ENCODE results near the gene PRKN. TPM values are rescaled to one million over a fixed set of nuclear protein-coding genes. Genes with fewer than 3 reads are reported as not detected.

PRKN gene
- total RNA-seq, 1 donor from 2014 or later: 4.9 TPM

DNA sequence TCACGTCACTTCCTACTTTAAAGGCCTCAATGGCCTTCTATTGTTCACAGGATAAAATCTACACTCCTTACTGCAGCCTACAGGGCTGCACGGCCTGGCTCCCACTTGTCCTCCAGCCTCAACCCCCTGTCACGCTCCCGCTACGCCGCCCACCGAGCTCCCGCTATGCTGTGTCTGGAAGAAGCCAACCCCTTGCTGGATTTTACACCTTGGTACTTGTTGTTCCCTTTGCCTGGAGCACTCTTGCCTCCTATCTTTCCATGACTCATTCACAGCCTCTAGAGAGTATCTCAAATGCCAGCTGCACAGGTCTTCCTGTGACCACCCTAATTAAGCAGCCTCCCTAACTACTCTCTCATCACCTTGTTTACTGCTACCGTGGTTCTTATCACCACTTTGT lies 259.9 kb downstream of the PRKN start:
- intact Hi-C loops (cut with DNase I): no loop called here

DNA sequence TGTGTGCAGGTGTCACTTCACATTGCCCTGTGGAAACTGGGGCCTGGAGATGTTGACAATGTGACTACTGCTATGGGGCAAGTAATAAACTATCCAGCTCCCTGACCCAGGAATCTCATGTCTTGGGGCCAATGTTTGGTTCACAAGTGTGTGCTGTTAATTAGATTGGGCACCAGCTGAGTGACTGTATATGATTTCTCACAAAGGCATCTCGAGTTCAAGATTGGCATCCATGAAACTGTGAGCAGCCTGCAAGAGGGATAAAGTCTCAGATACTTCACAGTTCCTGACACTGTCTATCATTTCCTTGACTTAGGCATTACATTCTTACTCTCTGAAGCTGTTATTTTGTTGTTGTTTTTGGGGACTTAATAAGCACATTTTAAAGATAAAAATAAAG lies 264.0 kb downstream of the PRKN start:
- Histone ChIP-seq H3K36me3 (no peaks in the 10 kb centered on the region), H3K4me3 (no peak overlapping the region), H3K4me1 (no peaks in the 10 kb centered on the region), H3K9me3 (no peaks in the 10 kb centered on the region), H3K27me3 (no peaks in the 10 kb centered on the region), H3K27ac (no peak overlapping the region)
- DNase-seq (ENCODE audit: extremely low spot score in 2 of 2): no peak
- intact Hi-C loops (cut with DNase I): no loop called here
- TF ChIP-seq POLR2AphosphoS5 (IDR thresholded peaks at IDR 0.05; ENCODE audit: insufficient read depth in 1 of 2, low read depth in 1 of 2) (no peak), POLR2A (IDR thresholded peaks at IDR 0.05) (no peak)
- TF ChIP-seq, protein P1, sequence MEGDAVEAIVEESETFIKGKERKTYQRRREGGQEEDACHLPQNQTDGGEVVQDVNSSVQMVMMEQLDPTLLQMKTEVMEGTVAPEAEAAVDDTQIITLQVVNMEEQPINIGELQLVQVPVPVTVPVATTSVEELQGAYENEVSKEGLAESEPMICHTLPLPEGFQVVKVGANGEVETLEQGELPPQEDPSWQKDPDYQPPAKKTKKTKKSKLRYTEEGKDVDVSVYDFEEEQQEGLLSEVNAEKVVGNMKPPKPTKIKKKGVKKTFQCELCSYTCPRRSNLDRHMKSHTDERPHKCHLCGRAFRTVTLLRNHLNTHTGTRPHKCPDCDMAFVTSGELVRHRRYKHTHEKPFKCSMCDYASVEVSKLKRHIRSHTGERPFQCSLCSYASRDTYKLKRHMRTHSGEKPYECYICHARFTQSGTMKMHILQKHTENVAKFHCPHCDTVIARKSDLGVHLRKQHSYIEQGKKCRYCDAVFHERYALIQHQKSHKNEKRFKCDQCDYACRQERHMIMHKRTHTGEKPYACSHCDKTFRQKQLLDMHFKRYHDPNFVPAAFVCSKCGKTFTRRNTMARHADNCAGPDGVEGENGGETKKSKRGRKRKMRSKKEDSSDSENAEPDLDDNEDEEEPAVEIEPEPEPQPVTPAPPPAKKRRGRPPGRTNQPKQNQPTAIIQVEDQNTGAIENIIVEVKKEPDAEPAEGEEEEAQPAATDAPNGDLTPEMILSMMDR (IDR thresholded peaks at IDR 0.05): no peak

More for the DNA sequence above, 259.9 kb downstream of the PRKN start:
- Histone ChIP-seq H3K4me3 (no peak overlapping the region), H3K27me3 (no peaks in the 10 kb centered on the region), H3K9me3 (no peaks in the 10 kb centered on the region), H3K27ac (no peak overlapping the region), H3K4me1 (no peaks in the 10 kb centered on the region), H3K36me3 (no peaks in the 10 kb centered on the region)
- DNase-seq (ENCODE audit: extremely low spot score in 2 of 2): no peak
- TF ChIP-seq POLR2A (IDR thresholded peaks at IDR 0.05): no peak
- TF ChIP-seq, protein P1 (IDR thresholded peaks at IDR 0.05): no peak

DNA sequence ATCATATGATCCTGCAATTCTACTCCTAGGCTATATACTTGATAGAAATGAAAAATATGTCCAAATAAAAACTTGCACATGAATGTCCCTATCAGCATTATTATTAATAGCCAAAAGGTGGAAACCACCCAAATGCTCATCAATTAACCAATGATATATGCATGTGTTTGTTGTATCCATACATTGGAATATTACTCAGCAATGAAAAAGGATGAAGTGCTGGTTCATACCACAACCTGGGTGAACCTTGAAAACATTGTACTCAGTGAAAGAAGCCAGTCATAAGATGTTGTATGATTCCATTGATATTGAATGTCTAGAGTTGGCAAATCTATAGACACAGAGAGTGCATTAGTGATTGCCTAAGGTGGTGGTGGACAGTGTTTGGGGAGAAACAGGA lies 267.6 kb downstream of the PRKN start:
- Histone ChIP-seq H3K4me1 (no peaks in the 10 kb centered on the region), H3K27ac (no peak overlapping the region), H3K4me3 (no peak overlapping the region), H3K27me3 (no peaks in the 10 kb centered on the region), H3K9me3 (no peaks in the 10 kb centered on the region), H3K36me3 (no peaks in the 10 kb centered on the region)
- no peak for TF ChIP-seq POLR2AphosphoS5 (IDR thresholded peaks at IDR 0.05; ENCODE audit: insufficient read depth in 1 of 2, low read depth in 1 of 2)
- intact Hi-C loops (cut with DNase I): no loop called here
- no peak for DNase-seq (ENCODE audit: extremely low spot score in 2 of 2)

DNA sequence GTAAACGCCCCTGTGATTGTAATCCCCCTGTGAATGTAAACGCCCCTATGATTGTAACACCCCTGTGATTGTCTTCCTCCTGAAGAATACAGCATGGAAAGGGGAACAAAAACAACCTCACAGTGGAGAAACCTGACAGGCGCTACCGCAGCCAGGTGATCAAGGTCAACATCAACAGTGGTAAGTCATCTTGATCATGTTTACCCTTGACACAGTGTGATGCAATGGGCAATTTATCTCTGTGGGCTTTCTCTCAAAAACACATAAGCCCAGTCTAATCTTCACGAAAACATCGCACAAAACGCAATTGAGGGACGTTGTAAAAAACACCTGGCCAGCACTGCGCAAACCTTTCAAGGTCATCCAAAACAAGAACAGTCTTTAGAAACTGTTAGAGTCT lies 277.2 kb downstream of the PRKN start:
- intact Hi-C loops (cut with DNase I): no loop called here
- TF ChIP-seq POLR2AphosphoS5 (IDR thresholded peaks at IDR 0.05; ENCODE audit: insufficient read depth in 1 of 2, low read depth in 1 of 2) (no peak), POLR2A (IDR thresholded peaks at IDR 0.05) (no peak)
- TF ChIP-seq, protein P1 (IDR thresholded peaks at IDR 0.05): no peak
- DNase-seq (ENCODE audit: extremely low spot score in 2 of 2): no peak
- H3K4me1 ChIP-seq: no peaks in the 10 kb centered on the region
- H3K36me3 ChIP-seq: no peaks in the 10 kb centered on the region
- H3K27me3 ChIP-seq: no peaks in the 10 kb centered on the region
- H3K27ac ChIP-seq: no peak overlapping the region
- H3K9me3 ChIP-seq: no peaks in the 10 kb centered on the region
- no peak overlapping the region for H3K4me3 ChIP-seq

DNA sequence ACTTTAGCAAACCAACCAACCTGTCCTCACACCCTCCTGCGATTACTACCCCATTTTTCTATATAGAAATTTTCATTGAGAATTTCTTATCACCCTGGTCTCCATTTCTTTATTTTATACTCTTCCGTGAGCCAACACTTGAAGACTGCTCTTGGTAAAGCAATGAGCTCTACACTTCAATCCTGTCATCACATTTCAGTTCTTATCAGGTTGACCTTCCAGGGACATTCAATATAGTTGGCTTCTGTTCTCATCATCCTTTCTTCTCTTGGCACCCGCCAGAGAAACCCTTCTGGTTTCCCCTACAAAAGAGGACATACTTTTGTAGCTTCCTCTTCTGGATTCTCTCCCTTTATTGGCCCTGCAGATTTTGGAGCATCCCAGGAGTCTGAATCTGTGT lies 279.3 kb downstream of the PRKN start:
- no peaks in the 10 kb centered on the region for H3K36me3 ChIP-seq
- no peaks in the 10 kb centered on the region for H3K27me3 ChIP-seq
- no peaks in the 10 kb centered on the region for H3K9me3 ChIP-seq
- H3K4me3 ChIP-seq: no peak overlapping the region
- intact Hi-C loops (cut with DNase I): no loop called here
- H3K27ac ChIP-seq: no peak overlapping the region
- no peak for DNase-seq (ENCODE audit: extremely low spot score in 2 of 2)
- no peak for TF ChIP-seq POLR2A (IDR thresholded peaks at IDR 0.05)
- TF ChIP-seq, protein P1 (IDR thresholded peaks at IDR 0.05): no peak
- no peaks in the 10 kb centered on the region for H3K4me1 ChIP-seq

DNA sequence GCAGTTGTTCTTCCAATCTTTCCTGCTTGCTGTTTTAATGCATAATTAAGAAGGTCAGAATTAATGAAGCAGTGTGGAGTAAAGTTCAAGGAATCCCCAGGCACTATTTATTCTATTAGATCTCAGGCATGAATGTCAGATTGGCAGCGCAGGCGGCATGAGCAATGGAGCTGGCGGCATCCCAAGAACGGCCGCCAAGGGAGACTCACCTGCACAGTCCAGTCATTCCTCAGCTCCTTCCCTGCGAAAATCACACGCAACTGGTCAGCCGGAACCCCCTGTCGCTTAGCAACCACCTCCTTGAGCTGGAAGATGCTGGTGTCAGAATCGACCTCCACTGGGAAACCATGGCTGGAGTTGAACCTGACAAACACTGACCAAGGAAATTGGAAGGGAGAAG lies 284.5 kb downstream of the PRKN start:
- no peak for DNase-seq (ENCODE audit: extremely low spot score in 2 of 2)
- Histone ChIP-seq H3K36me3 (no peaks in the 10 kb centered on the region), H3K27me3 (no peaks in the 10 kb centered on the region), H3K4me3 (no peak overlapping the region), H3K27ac (no peak overlapping the region), H3K9me3 (no peaks in the 10 kb centered on the region), H3K4me1 (no peaks in the 10 kb centered on the region)
- intact Hi-C loops (cut with DNase I): no loop called here
- no peak for TF ChIP-seq POLR2A (IDR thresholded peaks at IDR 0.05)
- TF ChIP-seq, protein P1 (IDR thresholded peaks at IDR 0.05): no peak
- no peak for TF ChIP-seq POLR2AphosphoS5 (IDR thresholded peaks at IDR 0.05; ENCODE audit: insufficient read depth in 1 of 2, low read depth in 1 of 2)
